Measurements from ENCODE around the gene LINC01488.

DNA sequence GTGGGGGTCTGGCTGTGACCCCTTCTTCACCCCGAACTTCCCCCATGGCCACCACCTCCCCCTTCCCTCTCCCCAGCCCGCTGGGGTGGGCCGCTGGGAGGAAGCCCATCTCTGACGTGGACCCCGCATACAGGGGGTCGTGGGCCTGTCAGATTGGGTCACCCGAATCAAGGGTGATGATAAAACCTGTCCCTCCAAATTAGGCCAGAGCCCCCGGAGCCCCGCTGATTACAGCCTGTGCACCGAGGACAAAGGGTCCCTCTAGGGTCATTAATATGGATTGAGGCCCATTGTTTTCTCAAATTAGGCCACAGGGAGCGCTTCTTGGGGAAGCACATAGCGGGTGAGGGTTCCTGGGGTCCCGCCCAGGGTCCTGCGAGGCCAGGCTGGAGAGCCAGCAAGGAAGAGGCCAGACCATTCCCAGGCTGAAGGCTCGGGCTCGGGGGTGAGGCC, 4.9 kb upstream of the LINC01488 start:
- TF ChIP-seq, protein P1, sequence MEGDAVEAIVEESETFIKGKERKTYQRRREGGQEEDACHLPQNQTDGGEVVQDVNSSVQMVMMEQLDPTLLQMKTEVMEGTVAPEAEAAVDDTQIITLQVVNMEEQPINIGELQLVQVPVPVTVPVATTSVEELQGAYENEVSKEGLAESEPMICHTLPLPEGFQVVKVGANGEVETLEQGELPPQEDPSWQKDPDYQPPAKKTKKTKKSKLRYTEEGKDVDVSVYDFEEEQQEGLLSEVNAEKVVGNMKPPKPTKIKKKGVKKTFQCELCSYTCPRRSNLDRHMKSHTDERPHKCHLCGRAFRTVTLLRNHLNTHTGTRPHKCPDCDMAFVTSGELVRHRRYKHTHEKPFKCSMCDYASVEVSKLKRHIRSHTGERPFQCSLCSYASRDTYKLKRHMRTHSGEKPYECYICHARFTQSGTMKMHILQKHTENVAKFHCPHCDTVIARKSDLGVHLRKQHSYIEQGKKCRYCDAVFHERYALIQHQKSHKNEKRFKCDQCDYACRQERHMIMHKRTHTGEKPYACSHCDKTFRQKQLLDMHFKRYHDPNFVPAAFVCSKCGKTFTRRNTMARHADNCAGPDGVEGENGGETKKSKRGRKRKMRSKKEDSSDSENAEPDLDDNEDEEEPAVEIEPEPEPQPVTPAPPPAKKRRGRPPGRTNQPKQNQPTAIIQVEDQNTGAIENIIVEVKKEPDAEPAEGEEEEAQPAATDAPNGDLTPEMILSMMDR (IDR thresholded peaks at IDR 0.05): no peak
- TF ChIP-seq POLR2A (IDR thresholded peaks at IDR 0.05): no peak

Measured in transverse colon (tissue), 3 donors.